GM12878 (cell line): ENCODE data around the gene ERG. TPM values are rescaled to one million over a fixed set of nuclear protein-coding genes. Genes with fewer than 3 reads are reported as not detected.

Source experiments
- ATAC-seq: fragments of 200-7000 bp; cut with Tn5 transposase; 3 replicates; pipeline ENCODE4 v1.9.1; 2020; ENCODE audit warnings: mild to moderate bottlenecking, moderate library complexity
- BruUV-seq: library from RNA; stranded (reverse); fragments of 400-500 nt; replicated peaks from 2 replicates; lab custom pipeline; 2021; lab: Mats Ljungman, UMichigan
- CTCF ChIA-PET: fragments of 300-600 bp; sonication (Branson Sonifier 250); formaldehyde crosslinking; extraction: SDS; loops from one replicate; lab custom pipeline; 2021; ENCODE audit warnings: inconsistent platforms; lab: Yijun Ruan, JAX
- POLR2A ChIA-PET: fragments of 350-600 bp; formaldehyde crosslinking; extraction: SDS; loops from one replicate; lab custom pipeline; 2021; ENCODE audit warnings: inconsistent platforms; lab: Charles Lee
- RAD21 ChIA-PET: fragments of 300-600 bp; sonication (Branson Sonifier 250); formaldehyde crosslinking; loops from one replicate; lab custom pipeline; 2023; ENCODE audit warnings: antibody characterized with exemption; ENCODE audit not compliant: unreplicated experiment; lab: Charles Lee
- SMC1A ChIA-PET: fragments of 300-600 bp; sonication (Branson Sonifier 250); formaldehyde crosslinking; loops from one replicate; lab custom pipeline; 2023; ENCODE audit not compliant: unreplicated experiment, uncharacterized antibody; lab: Charles Lee
- DNase-seq: peaks from one replicate; pipeline ENCODE4 v3.0.0-alpha.2; 2011; ENCODE audit warnings: low read depth, low spot score
- FAIRE-seq: peaks from 3 replicates; lab custom pipeline; 2011; peaks lifted over from hg19 to GRCh38; lab: Jason Lieb, UNC
- H2AFZ ChIP-seq: 2 replicates; pipeline ENCODE4 v1.6.0; 2011; ENCODE audit warnings: low read depth, low read length, control low read depth; ENCODE audit not compliant: control insufficient read depth
- H3K27ac ChIP-seq: 2 replicates; pipeline ENCODE4 v1.5.1; 2011; ENCODE audit warnings: control low read depth; ENCODE audit not compliant: control insufficient read depth, insufficient read depth
- H3K27me3 ChIP-seq, 2 experiments: replicated peaks in 1 of 2; 2 replicates each; pipeline versions ENCODE4 v1.6.0 to v1.6.1; 2011; ENCODE audit warnings: low read length in 1 of 2; ENCODE audit not compliant: control insufficient read depth in 2 of 2, insufficient read depth in 2 of 2
- H3K36me3 ChIP-seq, 2 experiments: 2 replicates each; pipeline ENCODE4 v1.5.1; 2011; ENCODE audit warnings: low read length in 1 of 2; ENCODE audit not compliant: control insufficient read depth in 2 of 2, insufficient read depth in 2 of 2
- H3K4me1 ChIP-seq: 2 replicates; pipeline ENCODE4 v1.6.1; 2011; ENCODE audit warnings: mild to moderate bottlenecking, low read length, moderate library complexity, mixed read lengths; ENCODE audit not compliant: control insufficient read depth, insufficient read depth
- H3K4me2 ChIP-seq: 2 replicates; pipeline ENCODE4 v1.6.0; 2011; ENCODE audit warnings: control low read depth; ENCODE audit not compliant: control insufficient read depth, insufficient read depth
- H3K4me3 ChIP-seq: fragments of 200-600 bp; sonication (generic); 2 replicates; pipeline ENCODE4 v1.5.1; 2016
- H3K79me2 ChIP-seq: 2 replicates; pipeline ENCODE4 v1.6.0; 2011; ENCODE audit warnings: low read length; ENCODE audit not compliant: control insufficient read depth, insufficient read depth
- H3K9ac ChIP-seq: 2 replicates; pipeline ENCODE4 v1.8.0; 2011; ENCODE audit warnings: low read length, control low read depth, mixed read lengths; ENCODE audit not compliant: control insufficient read depth, insufficient read depth
- H3K9me3 ChIP-seq: replicated peaks from 3 replicates; pipeline ENCODE4 v1.5.1; 2011; ENCODE audit warnings: mild to moderate bottlenecking, low read length; ENCODE audit not compliant: control insufficient read depth, insufficient read depth
- H4K20me1 ChIP-seq: 2 replicates; pipeline ENCODE4 v1.6.0; 2011; ENCODE audit not compliant: control insufficient read depth, insufficient read depth
- BRCA1 ChIP-seq: IDR thresholded peaks from 2 replicates; pipeline ENCODE4 v1.6.1; 2011; ENCODE audit warnings: low read depth, low read length, improper control_type of control experiment
- CHD4 ChIP-seq: fragments of 200-600 bp; sonication (generic); IDR thresholded peaks from 2 replicates; pipeline ENCODE4 v1.6.1; 2016; ENCODE audit warnings: mild to moderate bottlenecking
- EGR1 ChIP-seq, 2 experiments: IDR thresholded peaks; 1 replicate in 1 of 2; 2 replicates in 1 of 2; pipeline ENCODE4 v1.6.1; 2011 to 2012; ENCODE audit warnings: low read depth in 2 of 2, low read length in 2 of 2, borderline replicate concordance in 1 of 2, mild to moderate bottlenecking in 1 of 2, moderate library complexity in 1 of 2
- FOXM1 ChIP-seq: IDR thresholded peaks from 2 replicates; pipeline ENCODE4 v1.6.1; 2012; ENCODE audit warnings: low read depth, mild to moderate bottlenecking, inconsistent platforms, low read length, moderate library complexity
- JUND ChIP-seq: IDR thresholded peaks from 2 replicates; pipeline ENCODE4 v1.6.1; 2012; ENCODE audit warnings: low read depth, mild to moderate bottlenecking, low read length, improper control_type of control experiment, moderate library complexity
- KLF5 ChIP-seq: fragments of 450-650 bp; IDR thresholded peaks from 2 replicates; pipeline ENCODE4 v1.6.1; 2014; ENCODE audit warnings: mild to moderate bottlenecking; ENCODE audit not compliant: partially characterized antibody
- PRDM15 ChIP-seq: fragments of 450-650 bp; formaldehyde crosslinking; IDR thresholded peaks from 2 replicates; pipeline ENCODE4 v1.4.0; 2020; ENCODE audit warnings: mild to moderate bottlenecking, moderate library complexity
- SIX5 ChIP-seq: IDR thresholded peaks from 2 replicates; pipeline ENCODE4 v1.6.1; 2011; ENCODE audit warnings: mild to moderate bottlenecking, low read depth, low read length, moderate library complexity; ENCODE audit not compliant: severe bottlenecking
- SREBF1 ChIP-seq: IDR thresholded peaks from 2 replicates; pipeline ENCODE4 v1.6.1; 2012; ENCODE audit warnings: mild to moderate bottlenecking, low read length
- SRF ChIP-seq, 2 experiments: IDR thresholded peaks; 2 replicates each; pipeline ENCODE4 v1.6.1; 2011; ENCODE audit warnings: low read depth in 2 of 2, low read length in 2 of 2, mild to moderate bottlenecking in 1 of 2, moderate library complexity in 1 of 2
- TAF1 ChIP-seq: IDR thresholded peaks from 2 replicates; pipeline ENCODE4 v1.6.1; 2011; ENCODE audit warnings: mild to moderate bottlenecking, low read depth, low read length, borderline replicate concordance
- whole genome bisulfite sequencing: methylation state at CpG from one replicate; pipeline ENCODE4 v1.1.6; 2016; ENCODE audit warnings: low lambda C conversion rate; ENCODE audit not compliant: insufficient replicate concordance, insufficient coverage; ENCODE audit errors: missing lambda C conversion rate; 5-methylcytosine and 5-hydroxymethylcytosine counted together
- in situ Hi-C: fragments of 300-500 bp; cut with MboI; formaldehyde crosslinking; loops from 9 replicates; pipeline ENCODE4 v1.14.3; 2018; ENCODE audit warnings: mixed read lengths
- intact Hi-C: fragments of 100-400 bp; cut with micrococcal nuclease; formaldehyde crosslinking; loops from one replicate; pipeline ENCODE4 v1.14.2; 2022; ENCODE audit not compliant: unreplicated experiment
- polyA plus RNA-seq, 11 experiments: library from polyadenylated mRNA; depleted of rRNA in 4 of 11; unstranded in 6 of 11; stranded (reverse) in 5 of 11; fragments of >200 nt; fragmentation: Nextera tagmentation in 4 of 11; fragmentation: Illumina TruSeq in 1 of 11; extraction: Ambion mirVana in 4 of 11; extraction: Trizol in 1 of 11; gene quantifications; 1 replicate in 1 of 11; 2 replicates in 10 of 11; pipeline versions ENCODE4 v1.2.1 to v1.2.3, GENCODE V29; 2011 to 2016; ENCODE audit warnings: inconsistent platforms in 2 of 11, missing spikeins in 2 of 11, low read depth in 1 of 11
- total RNA-seq, 4 experiments: library from RNA; depleted of rRNA in 3 of 4; stranded (reverse); fragments of >200 nt in 3 of 4; fragmentation: Illumina TruSeq in 1 of 4; extraction: Trizol in 1 of 4; gene quantifications; 2 replicates each; pipeline versions ENCODE4 v1.2.1 to v1.2.3, GENCODE V29; 2013 to 2021
- TF ChIP-seq, protein P1 (sequence below): IDR thresholded peaks from 2 replicates; pipeline ENCODE4 v1.6.1; 2011; ENCODE audit warnings: low read depth, low read length, improper control_type of control experiment, borderline replicate concordance

Gene ERG
- total and polyA plus RNA-seq, 10 of the 15 experiments (the other 5 are each of a cell fraction or from before 2014, with no cell fraction given): not detected

DNA sequence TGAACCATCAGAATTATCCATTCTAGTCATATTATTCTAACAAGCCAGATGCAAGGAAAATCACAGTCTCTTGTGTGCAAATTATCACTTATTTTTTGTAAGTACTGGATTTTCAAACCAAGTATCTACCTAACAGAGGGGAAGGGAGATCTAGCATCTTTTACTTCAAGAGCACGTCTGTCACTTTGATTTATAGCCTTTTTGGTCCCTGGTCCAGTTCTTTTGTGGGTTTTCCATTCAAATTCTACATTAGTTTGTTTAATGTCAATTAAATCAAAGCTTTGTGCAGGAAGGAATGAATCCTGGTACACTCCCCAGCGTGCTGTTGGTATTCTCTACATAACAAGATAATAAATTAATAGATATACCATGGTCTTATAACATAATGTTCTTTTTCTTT is 43.6 kb downstream of the ERG start (continued):
- TF ChIP-seq FOXM1: no peak
- no peak for TF ChIP-seq TAF1
- TF ChIP-seq SIX5: no peak

DNA sequence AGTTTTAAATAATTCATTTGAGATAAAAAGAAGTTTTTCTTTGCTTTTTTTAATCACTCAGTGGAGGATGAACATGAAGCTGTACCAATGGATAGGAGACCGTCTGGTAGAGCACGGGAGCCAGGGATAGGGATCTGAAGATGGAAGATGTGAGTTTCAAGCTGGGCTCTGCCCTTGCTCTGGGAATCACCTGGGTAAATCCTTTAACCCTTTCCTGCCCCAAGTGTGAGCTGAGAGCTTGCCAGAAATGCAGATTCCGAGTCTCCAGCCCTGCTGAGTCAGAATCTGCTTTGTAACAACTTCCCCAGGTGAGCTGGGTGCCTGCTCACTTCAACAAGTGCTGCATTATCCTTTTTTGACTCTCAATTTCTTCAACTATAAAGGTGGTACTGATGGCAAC is 44.1 kb downstream of the ERG start:
- Histone ChIP-seq H3K9me3 (no peaks in the 10 kb centered on the region), H3K27ac (no peak overlapping the region), H4K20me1 (no peaks in the 10 kb centered on the region), H3K9ac (no peak overlapping the region), H3K79me2 (no peaks in the 10 kb centered on the region), H2AFZ (no peak overlapping the region), H3K4me2 (no peak overlapping the region), H3K4me1 (no peaks in the 10 kb centered on the region), H3K4me3 (no peak overlapping the region), H3K27me3 (no peaks in the 10 kb centered on the region), H3K36me3 (no peaks in the 10 kb centered on the region)
- ChIA-PET CTCF (no interaction called here), RAD21 (no interaction called here), POLR2A (no interaction called here), SMC1A (no interaction called here)
- FAIRE-seq (no peak), ATAC-seq (no peak), DNase-seq (no peak)
- intact Hi-C loops (no loop called here), in situ Hi-C loops (no loop called here)
- 0% methylated on average over 2 of the region's 3 CpGs for WGBS
- BruUV-seq: no TSS peak
- TF ChIP-seq BRCA1 (no peak), KLF5 (no peak)

- Histone ChIP-seq H3K79me2 (no peaks in the 10 kb centered on the region), H3K27me3 (peaks cover 0 to 2% of the 10 kb centered on the region in 2 experiments; a peak in 2 of 4 replicates), H3K4me1 (no peaks in the 10 kb centered on the region), H3K9ac (no peak overlapping the region), H3K4me3 (no peak overlapping the region), H3K9me3 (no peaks in the 10 kb centered on the region), H3K4me2 (no peak overlapping the region), H3K27ac (no peak overlapping the region), H2AFZ (no peak overlapping the region), H3K36me3 (no peaks in the 10 kb centered on the region), H4K20me1 (no peaks in the 10 kb centered on the region)
- in situ Hi-C loops (no loop called here), intact Hi-C loops (no loop called here)
- DNase-seq: no peak
- SMC1A ChIA-PET: no interaction called here
- no peak for FAIRE-seq
- CTCF ChIA-PET: no interaction called here
- POLR2A ChIA-PET: no interaction called here
- ATAC-seq: no peak
- 3% methylated on average over 5 of the region's 5 CpGs for WGBS
- BruUV-seq: no TSS peak
- RAD21 ChIA-PET: no interaction called here
- TF ChIP-seq EGR1 (IDR thresholded peaks at IDR 0.05; ENCODE audit: borderline replicate concordance in 1 of 2, low read depth in 2 of 2, low read length in 2 of 2) (no peak), SRF (IDR thresholded peaks at IDR 0.05; ENCODE audit: low read depth in 2 of 2, low read length in 2 of 2) (no peak), PRDM15 (CRISPR knock-in tag) (no peak), CHD4 (no peak), SREBF1 (no peak), JUND (no peak)
- TF ChIP-seq, protein P1, sequence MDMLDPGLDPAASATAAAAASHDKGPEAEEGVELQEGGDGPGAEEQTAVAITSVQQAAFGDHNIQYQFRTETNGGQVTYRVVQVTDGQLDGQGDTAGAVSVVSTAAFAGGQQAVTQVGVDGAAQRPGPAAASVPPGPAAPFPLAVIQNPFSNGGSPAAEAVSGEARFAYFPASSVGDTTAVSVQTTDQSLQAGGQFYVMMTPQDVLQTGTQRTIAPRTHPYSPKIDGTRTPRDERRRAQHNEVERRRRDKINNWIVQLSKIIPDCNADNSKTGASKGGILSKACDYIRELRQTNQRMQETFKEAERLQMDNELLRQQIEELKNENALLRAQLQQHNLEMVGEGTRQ: no peak
Measured at GRCh38 chr21:38448671-38449385, 49.4 kb downstream of the ERG start.
